GM23338 (cell line): Measurements from ENCODE around the gene UBN2. TPM values are rescaled to one million over a fixed set of nuclear protein-coding genes. Genes with fewer than 3 reads are reported as not detected.

Experiments
- ATAC-seq: fragments of 200-7000 bp; cut with Tn5 transposase; 3 replicates; pipeline ENCODE4 v1.9.1; 2020
- DNase-seq: peaks from one replicate; pipeline ENCODE4 v3.0.0-alpha.2; 2015; ENCODE audit warnings: low spot score
- H2AFZ ChIP-seq: fragments of 200-600 bp; sonication (generic); 2 replicates; pipeline ENCODE4 v1.8.0; 2016; ENCODE audit warnings: antibody characterized with exemption, mild to moderate bottlenecking, moderate library complexity
- H3F3A ChIP-seq: fragments of 200-600 bp; sonication (generic); replicated peaks from 2 replicates; pipeline ENCODE4 v1.8.0; 2017; ENCODE audit warnings: antibody characterized with exemption, mixed run types, low read depth
- H3K27ac ChIP-seq: fragments of 200-600 bp; sonication (generic); 2 replicates; pipeline ENCODE4 v1.6.1; 2016; ENCODE audit warnings: low read depth
- H3K27me3 ChIP-seq: fragments of 200-600 bp; sonication (generic); 2 replicates; pipeline ENCODE4 v1.8.0; 2016; ENCODE audit warnings: mild to moderate bottlenecking, mixed run types, moderate library complexity; ENCODE audit not compliant: insufficient read depth
- H3K36me3 ChIP-seq: fragments of 200-600 bp; sonication (generic); 2 replicates; pipeline ENCODE4 v1.8.0; 2016; ENCODE audit warnings: mild to moderate bottlenecking; ENCODE audit not compliant: insufficient read depth
- H3K4me1 ChIP-seq: fragments of 200-600 bp; sonication (generic); 2 replicates; pipeline ENCODE4 v1.8.0; 2016; ENCODE audit warnings: mild to moderate bottlenecking, moderate library complexity; ENCODE audit not compliant: insufficient read depth
- H3K4me2 ChIP-seq: fragments of 200-600 bp; sonication (generic); 2 replicates; pipeline ENCODE4 v1.7.1; 2017; ENCODE audit warnings: mixed run types
- H3K4me3 ChIP-seq: fragments of 200-600 bp; sonication (generic); 2 replicates; pipeline ENCODE4 v1.6.1; 2016; ENCODE audit warnings: mixed run types
- H3K79me2 ChIP-seq: fragments of 200-600 bp; sonication (generic); replicated peaks from 2 replicates; pipeline ENCODE4 v1.8.0; 2017; ENCODE audit warnings: mild to moderate bottlenecking; ENCODE audit not compliant: insufficient read depth
- H3K9me2 ChIP-seq: fragments of 200-600 bp; sonication (generic); 2 replicates; pipeline ENCODE4 v1.8.0; 2017; ENCODE audit not compliant: insufficient read depth
- H4K20me1 ChIP-seq: fragments of 200-600 bp; sonication (generic); replicated peaks from 2 replicates; pipeline ENCODE4 v1.8.0; 2017; ENCODE audit warnings: mild to moderate bottlenecking; ENCODE audit not compliant: insufficient read depth
- H3K27ac Mint-ChIP-seq: 2 replicates; pipeline ENCODE4 v1.8.0; 2020; ENCODE audit warnings: inconsistent platforms, mild to moderate bottlenecking, moderate library complexity, mixed read lengths
- H3K27me3 Mint-ChIP-seq: 3 replicates; pipeline ENCODE4 v1.8.0; 2022; ENCODE audit warnings: low read depth, mild to moderate bottlenecking, moderate library complexity, mixed read lengths, inconsistent platforms; ENCODE audit not compliant: insufficient read depth, poor library complexity
- H3K36me3 Mint-ChIP-seq: 3 replicates; pipeline ENCODE4 v1.8.0; 2021; ENCODE audit warnings: low read depth, mild to moderate bottlenecking, inconsistent platforms, moderate library complexity, mixed read lengths
- H3K4me1 Mint-ChIP-seq: 3 replicates; pipeline ENCODE4 v1.8.0; 2020; ENCODE audit warnings: mild to moderate bottlenecking, inconsistent platforms, mixed read lengths
- H3K4me3 Mint-ChIP-seq: 3 replicates; pipeline ENCODE4 v1.8.0; 2021; ENCODE audit warnings: moderate library complexity, mild to moderate bottlenecking, inconsistent platforms, mixed read lengths
- H3K9me3 Mint-ChIP-seq: 3 replicates; pipeline ENCODE4 v1.8.0; 2020; ENCODE audit warnings: moderate library complexity, mild to moderate bottlenecking, inconsistent platforms, mixed read lengths
- CREB1 ChIP-seq: fragments of 250-450 bp; sonication (Bioruptor Pico); IDR thresholded peaks from 2 replicates; pipeline ENCODE4 v1.5.0; 2020; ENCODE audit warnings: low read depth, mild to moderate bottlenecking, moderate library complexity
- CTCF ChIP-seq, 2 experiments: fragments of 200-600 bp in 1 of 2; sonication (generic) in 1 of 2; conservative IDR thresholded peaks; 2 replicates each; pipeline versions ENCODE4 v1.5.1 to v1.6.1; 2016 to 2017; ENCODE audit warnings: antibody characterized with exemption in 2 of 2, low read depth in 2 of 2, mild to moderate bottlenecking in 2 of 2, moderate library complexity in 1 of 2
- ETS1 ChIP-seq: IDR thresholded peaks from 2 replicates; pipeline ENCODE4 v1.6.1; 2016; ENCODE audit warnings: antibody characterized with exemption
- EZH2 ChIP-seq: fragments of 200-600 bp; sonication (generic); IDR thresholded peaks from one replicate; pipeline ENCODE4 v1.8.0; 2017; ENCODE audit warnings: antibody characterized with exemption, mild to moderate bottlenecking, low read depth; ENCODE audit not compliant: unreplicated experiment
- EZH2phosphoT487 ChIP-seq: fragments of 200-600 bp; sonication (generic); IDR thresholded peaks from one replicate; pipeline ENCODE4 v1.8.1; 2018; ENCODE audit warnings: antibody characterized with exemption; ENCODE audit not compliant: unreplicated experiment
- JUNB ChIP-seq: IDR thresholded peaks from one replicate; pipeline ENCODE4 v1.6.1; 2016; ENCODE audit warnings: antibody characterized with exemption; ENCODE audit not compliant: unreplicated experiment
- NANOG ChIP-seq: IDR thresholded peaks from 2 replicates; pipeline ENCODE4 v1.6.1; 2016; ENCODE audit warnings: antibody characterized with exemption, borderline replicate concordance
- POLR2AphosphoS5 ChIP-seq: IDR thresholded peaks from 2 replicates; pipeline ENCODE4 v1.6.1; 2016; ENCODE audit warnings: antibody characterized with exemption, low read depth
- REST ChIP-seq: IDR thresholded peaks from one replicate; pipeline ENCODE4 v1.6.1; 2018; ENCODE audit warnings: antibody characterized with exemption; ENCODE audit not compliant: unreplicated experiment
- STAT1 ChIP-seq: IDR thresholded peaks from one replicate; pipeline ENCODE4 v1.6.1; 2016; ENCODE audit warnings: antibody characterized with exemption; ENCODE audit not compliant: unreplicated experiment
- ZNF114 ChIP-seq: fragments of 250-450 bp; sonication (Bioruptor Pico); IDR thresholded peaks from 2 replicates; pipeline ENCODE4 v1.5.0; 2020; ENCODE audit warnings: mild to moderate bottlenecking, moderate library complexity
- ZNF331 ChIP-seq: fragments of 250-450 bp; sonication (Bioruptor Pico); IDR thresholded peaks from 2 replicates; pipeline ENCODE4 v1.5.0; 2020; ENCODE audit warnings: low read depth, mild to moderate bottlenecking, moderate library complexity
- ZNF462 ChIP-seq: fragments of 250-450 bp; sonication (Bioruptor Pico); IDR thresholded peaks from 2 replicates; pipeline ENCODE4 v1.5.0; 2020; ENCODE audit warnings: mild to moderate bottlenecking, moderate library complexity
- polyA plus RNA-seq: library from polyadenylated mRNA; unstranded; fragments of >200 nt; fragmentation: Nextera tagmentation; extraction: Ambion mirVana; gene quantifications from 2 replicates; pipeline ENCODE4 v1.2.1, GENCODE V29; 2016
- total RNA-seq: library from RNA; depleted of rRNA; stranded (reverse); fragments of >200 nt; shearing (Covaris generic); gene quantifications from 2 replicates; pipeline ENCODE4 v1.2.3, GENCODE V29; 2014

The UBN2 gene
- total and polyA plus RNA-seq, 2 experiments from 2014 or later = 18.5 to 26.6 TPM

- Histone ChIP-seq H3K27ac (no peak overlapping the region), H3K4me2 (no peak overlapping the region), H3K79me2 (0 out of 2 replicates have a peak, but pooled peaks cover 5% of the 10 kb centered on the region), H2AFZ (no peak overlapping the region), H3K4me1 (no peaks in the 10 kb centered on the region), H3K9me2 (no peaks in the 10 kb centered on the region), H3F3A (no peaks in the 10 kb centered on the region), H4K20me1 (no peaks in the 10 kb centered on the region; the same call in 1 of the 2 replicates), H3K36me3 (peaks cover 36% of the 10 kb centered on the region; the same call in 1 of the 2 replicates), H3K4me3 (no peak overlapping the region), H3K27me3 (no peaks in the 10 kb centered on the region)
- Mint-ChIP-seq H3K27ac (no peak overlapping the region), H3K27me3 (no peaks in the 10 kb centered on the region), H3K9me3 (no peaks in the 10 kb centered on the region), H3K36me3 (peaks cover 55% of the 10 kb centered on the region; the same call in 2 of the 3 replicates), H3K4me1 (no peaks in the 10 kb centered on the region), H3K4me3 (no peak overlapping the region)
- ATAC-seq = no peak
- TF ChIP-seq ZNF114 (CRISPR knock-in tag) = no peak
- TF ChIP-seq STAT1 = no peak
- TF ChIP-seq ETS1 = no peak
- TF ChIP-seq ZNF462 (CRISPR knock-in tag) = no peak
- no peak for TF ChIP-seq JUNB
- TF ChIP-seq POLR2AphosphoS5 = no peak
- no peak for TF ChIP-seq REST
- no peak for TF ChIP-seq ZNF331 (CRISPR knock-in tag)
- TF ChIP-seq CTCF (conservative IDR thresholded peaks at IDR 0.05; ENCODE audit: low read depth in 2 of 2) = no peak
- no peak for TF ChIP-seq CREB1 (CRISPR knock-in tag)
- TF ChIP-seq EZH2 = no peak
- TF ChIP-seq NANOG = no peak
- TF ChIP-seq EZH2phosphoT487 = no peak
- no peak for DNase-seq
Observed at GRCh38 chr7:139265673-139266072, 34.6 kb downstream of the UBN2 start.
